NCI-H1417 treated with DMSO at 0.1 percent for 48 hours (cell line): ENCODE results near the gene NFASC.

ENCODE experiments used
- DNase-seq: peaks from one replicate; lab custom pipeline; 2025; lab: John Stamatoyannopoulos, UW

Gene NFASC

DNA sequence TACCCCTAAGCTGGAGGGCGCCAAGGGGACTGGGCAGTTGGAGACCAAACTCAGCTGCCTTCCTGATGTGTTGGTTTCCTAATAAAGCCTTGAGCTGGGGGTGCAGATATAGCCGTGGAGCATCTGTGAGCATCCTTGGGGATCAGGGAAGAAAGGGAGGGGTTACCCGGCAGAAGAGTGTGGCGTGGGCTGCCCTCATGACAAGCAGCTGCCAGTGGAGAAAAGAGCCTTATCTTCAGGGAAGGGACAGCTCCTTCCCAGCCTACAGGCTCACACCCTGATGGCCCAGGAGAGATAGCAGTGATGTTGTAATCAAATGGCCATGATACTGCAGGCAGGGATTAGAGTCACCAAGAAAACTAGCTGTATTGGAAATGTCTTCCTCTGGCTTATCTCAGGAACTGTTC is 10.8 kb upstream of the NFASC start:
- DNase-seq: no peak

- no peak for DNase-seq
These were observed 7.6 kb upstream of the NFASC start for GRCh38 chr1:204863024-204863423.

GRCh38 chr1:204863730-204864129 is 6.9 kb upstream of the NFASC start:
- no peak for DNase-seq

DNA sequence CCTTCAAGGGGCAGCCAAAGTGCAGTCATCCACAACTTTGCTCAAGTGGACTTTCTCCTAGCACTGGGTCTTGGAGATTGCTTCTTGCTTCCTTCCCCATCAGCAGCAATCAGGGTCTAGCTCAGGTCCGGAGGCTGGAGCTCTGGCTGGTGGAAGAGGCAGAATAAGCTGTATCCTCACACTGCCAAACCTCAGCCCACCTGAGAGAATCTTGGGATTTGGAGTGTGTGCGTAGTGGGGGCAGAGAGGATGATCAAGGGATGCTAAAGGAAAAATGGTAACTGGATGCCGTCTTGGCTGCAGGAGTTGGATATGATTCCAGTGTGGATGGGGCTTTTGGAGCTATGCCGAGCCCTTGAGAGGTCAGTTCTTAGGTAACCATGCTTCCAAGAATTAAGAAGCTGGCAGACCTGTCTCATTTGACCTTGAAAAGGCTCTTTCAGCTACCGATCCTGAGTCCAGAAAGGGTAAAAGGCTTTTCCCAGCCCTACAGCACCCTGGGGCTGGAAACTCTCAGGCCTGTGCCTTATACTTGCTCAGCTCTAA is 4.5 kb upstream of the NFASC start:
- no peak for DNase-seq

- no peak for DNase-seq
These were observed 3.5 kb upstream of the NFASC start for GRCh38 chr1:204867203-204867602.

DNA sequence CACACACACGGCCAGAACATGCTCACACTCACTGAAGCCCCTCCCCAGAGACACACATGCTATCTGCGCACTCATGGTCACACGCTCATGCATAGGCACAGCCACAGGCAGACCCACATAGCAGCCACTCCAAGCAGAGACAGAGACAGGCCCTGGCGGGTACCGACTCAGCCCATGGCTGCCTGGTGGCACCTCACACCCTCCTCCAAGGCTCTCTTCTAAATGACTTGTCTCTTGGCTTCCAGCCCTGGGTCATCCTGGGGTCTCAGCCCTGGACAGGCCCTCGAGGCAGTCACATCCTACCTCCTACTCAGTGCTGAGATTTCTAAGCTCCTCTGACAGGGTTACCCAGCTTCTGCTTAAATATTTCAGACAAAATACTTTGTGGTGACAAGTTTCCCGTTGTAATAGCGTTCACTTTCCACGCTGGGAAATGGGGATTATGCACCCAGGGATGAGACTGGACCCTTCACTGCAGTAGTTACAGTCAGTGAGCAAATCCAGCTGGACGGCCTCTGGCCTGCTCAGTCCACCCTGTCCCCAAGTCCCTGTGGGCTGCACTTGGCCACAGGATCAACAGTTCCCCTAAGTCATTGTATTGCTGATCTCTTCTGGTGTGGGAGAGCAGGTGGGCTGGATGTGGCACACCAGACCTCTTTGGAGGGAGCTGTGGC is 2.9 kb upstream of the NFASC start:
- no peak for DNase-seq

DNA sequence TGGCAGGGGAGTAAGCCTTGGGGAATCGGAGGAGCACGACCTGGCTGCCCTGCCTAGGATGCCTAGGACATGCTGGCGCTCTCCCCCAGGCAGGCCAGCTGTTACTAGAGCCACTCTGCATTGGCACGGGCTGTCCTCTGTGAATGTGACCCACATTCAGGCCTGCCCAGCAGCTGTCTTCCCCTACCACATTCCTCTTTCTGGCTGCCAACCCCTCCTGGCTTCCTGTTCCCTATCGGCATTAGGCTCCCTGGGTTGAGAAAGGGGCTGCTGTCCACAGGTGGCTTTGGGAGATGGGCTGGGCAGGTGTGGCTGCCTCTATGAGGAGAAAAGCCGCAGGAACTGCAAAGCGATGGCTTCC is 2.3 kb upstream of the NFASC start:
- no peak for DNase-seq

DNA sequence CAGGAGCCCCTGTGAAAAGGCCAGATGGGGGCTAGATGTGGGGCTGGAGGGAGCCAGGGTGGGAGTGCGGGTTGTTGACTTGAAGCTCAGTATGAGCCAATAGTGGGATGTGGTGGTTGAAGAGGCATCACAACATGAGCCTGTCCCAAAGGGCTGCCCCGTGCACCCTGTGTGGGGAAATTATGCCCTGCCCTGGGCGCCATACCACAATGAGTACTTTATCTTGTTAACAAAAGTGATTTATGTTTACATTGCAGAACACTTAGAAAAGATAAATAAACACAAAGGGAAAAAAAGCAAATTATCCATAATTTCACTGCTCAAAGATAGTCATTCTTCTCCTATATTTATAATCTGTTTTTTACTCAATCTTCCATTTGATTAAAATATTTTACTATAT is 1.6 kb upstream of the NFASC start:
- DNase-seq: no peak

- DNase-seq: no peak
These were observed 859 bp downstream of the NFASC start for GRCh38 chr1:204871405-204872037.

- DNase-seq: no peak
These were observed 1.7 kb downstream of the NFASC start for GRCh38 chr1:204872262-204872881.

- DNase-seq: no peak
These were observed 2.5 kb downstream of the NFASC start for GRCh38 chr1:204873176-204873575.

DNA sequence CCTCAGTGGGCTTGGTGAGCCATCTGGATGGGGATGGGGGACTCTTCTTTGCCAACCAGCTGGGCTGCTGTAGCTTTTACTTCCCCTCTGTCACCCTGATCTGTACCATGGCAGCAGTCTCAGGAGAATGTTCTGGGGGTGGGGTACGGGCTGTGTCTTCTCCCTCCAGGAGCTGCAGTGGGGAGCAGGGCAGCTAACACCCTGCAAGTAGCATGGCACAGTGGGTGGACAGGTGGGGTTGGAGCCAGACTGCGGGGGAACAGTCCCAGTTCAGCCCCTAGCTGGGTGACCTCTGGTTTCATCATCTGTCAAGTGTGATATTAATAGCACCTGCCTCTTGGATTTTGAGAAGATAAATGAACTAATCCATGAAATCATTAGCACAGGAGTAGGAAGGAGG is 3.1 kb downstream of the NFASC start:
- no peak for DNase-seq

GRCh38 chr1:204874274-204874673 is 3.6 kb downstream of the NFASC start:
- DNase-seq: no peak

DNA sequence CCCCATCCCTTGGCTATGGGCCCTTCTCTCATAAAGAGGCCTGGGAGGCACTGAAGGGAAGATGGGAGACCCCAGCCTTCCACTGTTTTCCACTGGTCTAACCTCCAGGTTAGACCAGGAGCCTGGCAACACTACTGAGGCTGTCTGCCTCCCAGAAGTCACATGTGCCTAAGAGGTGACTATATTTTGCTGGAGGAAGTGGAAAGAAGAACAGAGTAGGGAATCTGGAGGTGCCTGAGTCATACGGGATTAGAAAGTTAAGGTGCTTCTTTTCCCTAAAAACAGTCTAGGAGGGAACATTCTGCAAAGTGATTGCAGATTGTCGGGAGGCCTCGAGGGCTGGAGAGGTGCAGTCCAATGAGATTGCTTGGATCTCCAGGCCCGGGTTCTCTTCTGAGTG is 4.6 kb downstream of the NFASC start:
- no peak for DNase-seq

DNA sequence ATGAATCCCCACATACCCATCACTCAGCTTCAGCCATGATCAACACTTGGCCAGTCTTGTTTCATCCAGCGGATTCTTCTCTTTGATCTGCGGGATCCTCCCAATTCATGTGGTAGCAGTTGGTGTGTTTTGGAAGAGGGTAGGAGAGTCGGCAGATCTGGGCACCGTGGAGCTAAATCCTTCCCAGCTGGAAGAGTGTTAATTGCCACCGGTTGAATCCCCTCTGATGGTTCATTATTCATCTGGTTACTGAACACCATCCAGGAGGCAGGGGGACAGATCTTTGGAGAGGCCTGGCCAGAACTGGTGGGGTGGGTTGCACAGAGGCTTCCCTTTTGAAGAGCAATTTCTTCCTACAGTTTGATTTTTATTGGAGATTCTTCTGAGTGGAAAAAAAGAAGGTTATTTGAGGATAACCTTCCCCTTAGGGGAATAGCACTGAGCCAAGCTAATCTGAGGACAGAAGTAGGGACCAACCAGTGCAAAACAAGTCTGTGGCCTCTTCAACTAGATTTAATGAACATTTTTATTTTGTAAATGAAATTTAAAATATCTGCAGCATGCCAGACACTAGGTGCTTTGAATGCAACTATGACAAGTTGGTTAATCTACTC is 8.1 kb downstream of the NFASC start:
- DNase-seq: no peak

DNA sequence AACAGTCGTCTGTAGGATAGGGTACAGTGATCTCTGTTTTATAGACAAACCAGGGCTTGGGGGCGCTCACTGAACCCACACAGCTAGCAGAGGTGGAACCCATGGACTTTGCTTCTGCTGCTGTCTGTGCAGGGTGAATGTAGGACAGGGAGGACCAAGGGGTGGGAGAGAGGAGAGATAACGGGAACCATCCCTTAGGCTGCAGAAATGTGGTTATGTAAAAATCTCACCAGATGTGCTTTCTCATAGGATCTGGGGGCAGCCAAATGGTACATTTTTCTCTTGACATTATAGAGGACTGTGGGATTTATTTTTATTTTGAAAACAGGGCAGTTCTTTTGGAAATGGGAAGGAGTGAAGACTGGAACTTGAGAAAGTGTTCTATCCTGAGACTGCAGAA is 8.7 kb downstream of the NFASC start:
- no peak for DNase-seq

- DNase-seq: no peak
These were observed 10.2 kb downstream of the NFASC start for GRCh38 chr1:204880906-204881305.

GRCh38 chr1:204882479-204882878 is 11.8 kb downstream of the NFASC start:
- DNase-seq: no peak

- no peak for DNase-seq
These were observed 12.7 kb downstream of the NFASC start for GRCh38 chr1:204883405-204883804.

DNA sequence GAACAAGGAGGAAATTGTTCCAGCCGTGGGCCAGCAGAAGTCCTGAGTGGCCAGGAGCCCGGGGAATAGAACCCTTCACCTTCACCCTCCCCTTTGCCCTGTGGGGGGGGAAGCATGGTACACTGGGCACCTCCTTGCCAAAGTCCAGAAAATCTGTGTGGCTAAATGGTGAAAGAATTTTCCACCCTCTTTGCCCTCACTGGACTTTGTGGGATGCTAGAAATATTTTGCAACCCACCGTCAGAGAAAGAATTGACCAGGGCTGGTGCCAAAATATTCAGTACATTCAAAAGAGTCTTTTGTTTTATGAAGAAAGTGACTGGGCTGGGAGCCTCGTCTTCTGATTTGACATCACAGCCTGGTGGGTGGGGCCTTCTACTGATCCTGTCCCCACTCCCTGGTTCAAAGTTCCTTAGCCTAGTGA is 14.6 kb downstream of the NFASC start:
- no peak for DNase-seq

DNA sequence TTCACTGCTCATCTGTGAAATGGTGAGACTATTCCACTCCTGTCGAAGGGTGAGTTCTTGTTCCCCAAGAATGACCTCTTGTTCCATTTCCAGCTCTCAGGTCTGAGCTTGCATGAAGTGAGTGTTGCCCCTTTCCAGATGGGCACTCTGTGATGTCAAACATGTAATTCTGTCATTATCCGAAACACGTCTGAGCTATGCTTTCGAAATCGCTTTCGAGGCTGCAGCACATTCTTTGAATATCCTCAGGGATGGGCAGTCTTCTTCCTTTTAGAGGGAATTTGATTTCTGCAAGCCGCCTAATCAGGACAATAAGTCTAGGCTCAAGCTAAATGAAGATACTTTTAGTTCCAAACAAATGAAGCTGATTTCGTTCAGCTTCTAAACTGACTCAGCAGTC is 15.1 kb downstream of the NFASC start:
- DNase-seq: no peak

DNA sequence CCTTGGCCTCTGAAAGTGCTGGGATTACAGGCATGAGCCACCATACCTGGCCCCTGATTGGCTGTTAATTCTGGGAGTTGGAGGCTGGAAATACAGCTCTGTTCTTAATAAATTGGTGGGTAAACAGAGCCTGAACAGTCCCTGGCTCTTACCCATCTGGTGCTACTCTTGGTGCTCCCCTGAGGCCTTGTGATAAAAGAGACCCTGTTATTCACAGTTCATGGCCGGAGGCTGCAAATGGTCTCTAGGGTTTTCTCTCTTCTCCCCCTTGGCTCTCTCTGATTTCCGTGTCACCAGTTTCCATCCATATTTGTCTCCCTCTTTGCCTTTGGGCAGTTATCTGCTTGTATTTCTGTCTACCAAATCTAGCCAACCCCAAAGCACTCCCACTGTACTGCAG is 17.2 kb downstream of the NFASC start:
- no peak for DNase-seq

DNA sequence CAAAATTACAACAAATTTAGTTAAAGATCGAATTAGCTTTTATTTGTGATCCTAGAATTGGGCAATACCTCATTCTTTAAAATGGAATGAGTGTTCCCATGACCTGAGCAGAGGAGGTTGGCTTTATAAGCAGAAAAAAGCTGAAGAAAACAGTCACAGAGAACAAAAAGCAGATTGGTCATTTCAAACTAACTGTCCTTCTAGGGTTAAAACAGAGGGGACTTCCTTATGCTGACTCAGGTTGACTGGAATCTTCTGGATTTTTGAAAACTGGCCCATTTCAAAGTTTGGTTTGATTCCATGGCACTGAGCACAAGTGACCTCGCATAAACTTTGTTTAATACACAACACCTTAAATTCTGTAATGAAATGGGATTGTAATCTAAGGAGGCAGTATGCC is 17.6 kb downstream of the NFASC start:
- DNase-seq: no peak
